K562 (cell line): ENCODE results near the gene SERINC5. TPM values are rescaled to one million over a fixed set of nuclear protein-coding genes. Genes with fewer than 3 reads are reported as not detected.

ENCODE experiments used
- ASH1L ChIP-seq: fragments of 450-650 bp; IDR thresholded peaks from 2 replicates; pipeline ENCODE4 v1.6.1; 2018; ENCODE audit warnings: borderline replicate concordance, mild to moderate bottlenecking, low read depth; ENCODE audit not compliant: partially characterized antibody
- CBFA2T3 ChIP-seq: fragments of 450-650 bp; IDR thresholded peaks from 2 replicates; pipeline ENCODE4 v1.6.1; 2017
- CREB3L1 ChIP-seq: fragments of 450-650 bp; IDR thresholded peaks from 2 replicates; pipeline ENCODE4 v1.6.1; 2014; ENCODE audit warnings: low read depth, mild to moderate bottlenecking, moderate library complexity, borderline replicate concordance
- EGR1 ChIP-seq: fragments of 450-650 bp; conservative IDR thresholded peaks from 2 replicates; pipeline ENCODE4 v1.6.1; 2017; ENCODE audit warnings: mild to moderate bottlenecking
- FOXO4 ChIP-seq: fragments of 450-650 bp; formaldehyde crosslinking; IDR thresholded peaks from 2 replicates; pipeline ENCODE4 v1.4.0; 2020; ENCODE audit warnings: mild to moderate bottlenecking, moderate library complexity
- HNRNPLL ChIP-seq: fragments of 200-400 bp; formaldehyde crosslinking; IDR thresholded peaks from 2 replicates; pipeline ENCODE4 v1.6.1; 2017; ENCODE audit warnings: low read length, low read depth, mild to moderate bottlenecking; ENCODE audit not compliant: poor library complexity, severe bottlenecking
- KDM4B ChIP-seq, 2 experiments: fragments of 450-650 bp in 1 of 2; sonication (generic) in 1 of 2; IDR thresholded peaks; 2 replicates each; pipeline ENCODE4 v1.6.1; 2016 to 2017; ENCODE audit warnings: borderline replicate concordance in 2 of 2, antibody characterized with exemption in 1 of 2, low read depth in 1 of 2, mild to moderate bottlenecking in 1 of 2
- KLF1 ChIP-seq: fragments of 450-650 bp; IDR thresholded peaks from 2 replicates; pipeline ENCODE4 v1.6.1; 2016; ENCODE audit warnings: missing genetic modification characterization, missing compliant biosample characterization
- MEIS2 ChIP-seq: fragments of 450-650 bp; IDR thresholded peaks from 2 replicates; pipeline ENCODE4 v1.6.1; 2014; ENCODE audit warnings: mild to moderate bottlenecking; ENCODE audit not compliant: partially characterized antibody
- NFE2 ChIP-seq: IDR thresholded peaks from 2 replicates; pipeline ENCODE4 v1.6.1; 2014; ENCODE audit warnings: antibody characterized with exemption, low read depth
- NR1H2 ChIP-seq: sonication (generic); formaldehyde crosslinking; IDR thresholded peaks from 2 replicates; pipeline ENCODE4 v1.4.0; 2020; ENCODE audit warnings: mild to moderate bottlenecking, missing genetic modification reagents
- POLR2B ChIP-seq: fragments of 450-650 bp; IDR thresholded peaks from 2 replicates; pipeline ENCODE4 v1.6.1; 2018; ENCODE audit warnings: low read depth; ENCODE audit not compliant: partially characterized antibody
- RBM22 ChIP-seq: fragments of 200-400 bp; formaldehyde crosslinking; IDR thresholded peaks from 2 replicates; pipeline ENCODE4 v1.6.1; 2018; ENCODE audit warnings: low read length, low read depth; ENCODE audit not compliant: poor library complexity, severe bottlenecking
- RFX5 ChIP-seq: IDR thresholded peaks from 2 replicates; pipeline ENCODE4 v1.6.1; 2011; ENCODE audit warnings: low read depth, mild to moderate bottlenecking, improper control_type of control experiment, low read length
- SNAPC5 ChIP-seq: fragments of 250-450 bp; sonication (Bioruptor Pico); IDR thresholded peaks from 2 replicates; pipeline ENCODE4 v1.8.0; 2021; ENCODE audit warnings: moderate library complexity, mild to moderate bottlenecking, inconsistent platforms
- ZBTB33 ChIP-seq: sonication (generic); formaldehyde crosslinking; IDR thresholded peaks from 2 replicates; pipeline ENCODE4 v1.8.1; 2023; ENCODE audit warnings: mild to moderate bottlenecking, missing genetic modification reagents
- ZC3H4 ChIP-seq: sonication (generic); formaldehyde crosslinking; IDR thresholded peaks from 2 replicates; pipeline ENCODE4 v1.9.0; 2021; ENCODE audit warnings: missing genetic modification reagents, borderline replicate concordance
- ZNF175 ChIP-seq: fragments of 200-800 bp; sonication (Bioruptor generic); IDR thresholded peaks from 2 replicates; pipeline ENCODE4 v1.6.1; 2016; ENCODE audit warnings: low read depth, mild to moderate bottlenecking, missing genetic modification characterization, missing compliant biosample characterization
- ZNF280A ChIP-seq: fragments of 450-650 bp; IDR thresholded peaks from 2 replicates; pipeline ENCODE4 v1.6.1; 2018; ENCODE audit warnings: mild to moderate bottlenecking, low read depth; ENCODE audit not compliant: partially characterized antibody
- ZNF395 ChIP-seq: fragments of 200-800 bp; sonication (Bioruptor generic); IDR thresholded peaks from 2 replicates; pipeline ENCODE4 v1.6.1; 2017; ENCODE audit warnings: missing genetic modification characterization, missing compliant biosample characterization
- polyA plus RNA-seq, 8 experiments: library from polyadenylated mRNA; depleted of rRNA in 4 of 8; stranded (reverse) in 5 of 8; unstranded in 3 of 8; fragments of >200 nt; fragmentation: Nextera tagmentation in 2 of 8; fragmentation: Illumina TruSeq in 1 of 8; extraction: Ambion mirVana in 2 of 8; extraction: Trizol in 1 of 8; gene quantifications; 2 replicates each; pipeline versions ENCODE4 v1.2.1 to v1.2.3, GENCODE V29; 2011 to 2014; ENCODE audit warnings: inconsistent platforms in 1 of 8, missing spikeins in 1 of 8
- total RNA-seq, 7 experiments: library from RNA; depleted of rRNA in 6 of 7; stranded (reverse); fragments of >200 nt in 6 of 7; fragmentation: Illumina TruSeq in 2 of 7; extraction: Trizol in 2 of 7; gene quantifications; 2 replicates each; pipeline versions ENCODE4 v1.2.1 to v1.2.3, GENCODE V29; 2011 to 2021; ENCODE audit warnings: low replicate concordance in 1 of 7

SERINC5 gene
- total and polyA plus RNA-seq, 9 of the 15 experiments (the other 6 are each of a cell fraction or from before 2014, with no cell fraction given) = 1.4 to 7.9 (median 3.7) TPM

- TF ChIP-seq ZNF280A (no peak), CBFA2T3 (peak; percentile 66), RBM22 (no peak), ZNF175 (CRISPR knock-in tag) (no peak), POLR2B (no peak), ZNF395 (CRISPR knock-in tag) (no peak), RFX5 (no peak), SNAPC5 (CRISPR knock-in tag) (no peak), ASH1L (no peak), ZC3H4 (CRISPR knock-in tag) (no peak), KLF1 (tag) (no peak), EGR1 (no peak), KDM4B (IDR thresholded peaks at IDR 0.05; ENCODE audit: borderline replicate concordance in 2 of 2, low read depth in 1 of 2) (no peak), NFE2 (no peak), ZBTB33 (CRISPR knock-in tag) (no peak), HNRNPLL (no peak), FOXO4 (CRISPR knock-in tag) (no peak), NR1H2 (CRISPR knock-in tag) (no peak), CREB3L1 (no peak), MEIS2 (no peak)
These were observed 74.1 kb downstream of the SERINC5 start (continued) for GRCh38 chr5:80181618-80182211.
